NCI-H1436 treated with DMSO at 0.1 percent for 48 hours (cell line): ENCODE results near the gene CTAGE9.
"Not testable (repeated sequence)": the region's sequence is repeated elsewhere in the genome, so short reads cannot be mapped to it uniquely, and the experiment has no call there.

ENCODE experiments used
- DNase-seq: peaks from one replicate; lab custom pipeline; 2025; lab: John Stamatoyannopoulos, UW

CTAGE9 gene, protein sequence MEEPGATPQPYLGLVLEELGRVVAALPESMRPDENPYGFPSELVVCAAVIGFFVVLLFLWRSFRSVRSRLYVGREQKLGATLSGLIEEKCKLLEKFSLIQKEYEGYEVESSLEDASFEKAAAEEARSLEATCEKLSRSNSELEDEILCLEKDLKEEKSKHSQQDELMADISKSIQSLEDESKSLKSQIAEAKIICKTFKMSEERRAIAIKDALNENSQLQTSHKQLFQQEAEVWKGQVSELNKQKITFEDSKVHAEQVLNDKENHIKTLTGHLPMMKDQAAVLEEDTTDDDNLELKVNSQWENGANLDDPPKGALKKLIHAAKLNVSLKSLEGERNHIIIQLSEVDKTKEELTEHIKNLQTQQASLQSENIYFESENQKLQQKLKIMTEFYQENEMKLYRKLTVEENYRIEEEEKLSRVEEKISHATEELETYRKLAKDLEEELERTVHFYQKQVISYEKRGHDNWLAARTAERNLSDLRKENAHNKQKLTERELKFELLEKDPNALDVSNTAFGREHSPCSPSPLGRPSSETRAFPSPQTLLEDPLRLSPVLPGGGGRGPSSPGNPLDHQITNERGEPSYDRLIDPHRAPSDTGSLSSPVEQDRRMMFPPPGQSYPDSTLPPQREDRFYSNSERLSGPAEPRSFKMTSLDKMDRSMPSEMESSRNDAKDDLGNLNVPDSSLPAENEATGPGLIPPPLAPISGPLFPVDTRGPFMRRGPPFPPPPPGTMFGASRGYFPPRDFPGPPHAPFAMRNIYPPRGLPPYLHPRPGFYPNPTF

DNA sequence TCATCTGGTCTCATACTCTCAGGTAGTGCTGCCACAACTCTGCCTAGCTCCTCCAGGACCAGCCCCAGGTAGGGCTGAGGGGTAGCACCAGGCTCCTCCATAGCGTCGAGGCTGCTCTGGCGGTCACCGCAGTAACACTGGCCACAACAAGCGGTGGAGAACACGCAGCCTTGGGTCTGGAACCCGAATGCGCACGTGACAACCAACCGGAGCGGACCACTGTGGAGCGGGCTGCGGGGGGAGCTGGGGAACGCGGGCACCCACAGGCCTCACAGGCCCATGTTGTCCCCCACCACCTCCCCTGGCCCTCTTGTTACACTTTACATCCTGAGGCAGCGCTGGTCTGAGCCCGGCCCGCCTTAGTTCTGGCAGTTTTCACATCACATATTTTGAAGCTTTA, at the start of gene CTAGE9:
TSS of gene CTAGE9 (minus strand) at position 101 of the 400 bp plus-strand sequence. CDS start at position 101, 0 bp downstream.
- not testable (repeated sequence) for DNase-seq

- no peak for DNase-seq
Observed at GRCh38 chr6:131758920-131759319, 48.1 kb upstream of the CTAGE9 start.

DNA sequence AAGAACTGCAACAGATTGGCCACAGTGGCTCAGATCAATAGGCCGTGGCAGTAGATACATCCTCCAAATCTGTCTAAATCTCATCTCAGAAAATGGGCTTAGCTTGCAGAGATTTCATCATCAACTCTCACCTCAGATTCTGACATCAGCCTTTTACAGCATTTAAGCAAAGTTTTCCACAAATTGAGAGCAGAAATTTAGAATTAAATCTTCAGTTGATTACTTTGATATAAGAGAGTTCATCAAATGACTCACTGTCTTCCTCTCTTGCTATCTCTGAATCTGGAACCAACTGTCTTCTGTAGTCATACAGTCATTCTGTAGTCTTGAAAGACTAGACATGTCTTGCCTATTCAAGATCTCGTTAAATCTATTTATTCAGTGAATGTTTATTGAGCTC, 45.2 kb upstream of the CTAGE9 start:
- no peak for DNase-seq

GRCh38 chr6:131755597-131755996, 44.8 kb upstream of the CTAGE9 start:
- no peak for DNase-seq

- DNase-seq: no peak
Observed at GRCh38 chr6:131754715-131755567, 44.1 kb upstream of the CTAGE9 start.

- DNase-seq: no peak
Observed at GRCh38 chr6:131754088-131754487, 43.3 kb upstream of the CTAGE9 start.

DNA sequence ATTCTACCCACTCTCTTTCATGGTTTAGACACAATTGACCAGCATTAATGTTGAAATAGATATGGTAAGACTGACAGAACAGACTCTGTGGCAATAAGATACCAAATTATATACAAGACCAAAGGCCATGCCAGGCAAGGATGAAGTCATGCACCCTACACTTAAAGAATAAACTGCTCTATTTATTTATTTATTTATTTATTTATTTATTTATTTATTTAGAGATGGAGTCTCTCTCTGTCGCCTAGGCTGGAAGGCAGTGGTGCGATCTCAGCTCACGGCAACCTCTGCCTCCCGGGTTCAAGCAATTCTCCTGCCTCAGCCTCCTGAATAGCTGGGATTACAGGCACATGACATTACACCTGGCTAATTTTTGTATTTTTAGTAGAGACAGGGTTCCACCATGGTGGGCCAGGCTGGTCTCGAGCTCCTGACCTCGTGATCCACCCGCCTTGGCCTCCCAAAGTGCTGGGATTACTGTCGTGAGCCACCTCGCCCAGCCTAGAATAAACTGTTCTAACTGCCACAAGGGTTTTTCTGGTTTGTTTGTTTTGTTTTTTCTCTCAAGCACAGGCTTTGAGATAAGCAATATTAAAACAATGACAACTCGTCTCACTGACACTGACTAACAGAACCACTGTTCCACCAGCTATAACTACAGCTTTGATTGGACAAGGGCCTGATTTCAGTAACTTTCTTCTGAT, 40.3 kb upstream of the CTAGE9 start:
- DNase-seq: not testable (repeated sequence)

- no peak for DNase-seq
Observed at GRCh38 chr6:131749023-131749422, 38.2 kb upstream of the CTAGE9 start.

DNA sequence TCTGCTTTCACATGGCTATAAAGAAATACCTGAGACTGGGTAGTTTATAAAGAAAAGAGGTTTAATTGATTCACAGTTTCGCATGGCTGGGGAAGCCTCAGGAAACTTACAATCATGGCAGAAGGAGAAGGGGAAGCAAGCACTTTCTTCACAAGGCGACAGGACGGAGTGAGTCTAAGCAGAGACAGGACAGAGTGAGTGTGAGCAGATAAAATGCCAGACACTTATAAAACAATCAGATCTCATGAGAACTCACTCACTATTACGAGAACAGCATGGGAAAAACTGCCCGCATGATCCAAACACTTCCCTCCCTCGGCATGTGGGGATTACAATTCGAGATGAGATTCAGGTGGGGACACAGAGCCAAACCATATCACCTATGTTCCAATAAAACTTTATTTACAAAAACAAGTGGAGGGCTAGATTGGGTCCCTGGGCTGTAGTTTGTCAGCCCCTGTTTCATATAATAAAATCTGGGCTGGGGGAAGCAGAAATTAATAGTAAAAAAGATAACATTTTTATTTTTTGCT, 37.1 kb upstream of the CTAGE9 start:
- no peak for DNase-seq

DNA sequence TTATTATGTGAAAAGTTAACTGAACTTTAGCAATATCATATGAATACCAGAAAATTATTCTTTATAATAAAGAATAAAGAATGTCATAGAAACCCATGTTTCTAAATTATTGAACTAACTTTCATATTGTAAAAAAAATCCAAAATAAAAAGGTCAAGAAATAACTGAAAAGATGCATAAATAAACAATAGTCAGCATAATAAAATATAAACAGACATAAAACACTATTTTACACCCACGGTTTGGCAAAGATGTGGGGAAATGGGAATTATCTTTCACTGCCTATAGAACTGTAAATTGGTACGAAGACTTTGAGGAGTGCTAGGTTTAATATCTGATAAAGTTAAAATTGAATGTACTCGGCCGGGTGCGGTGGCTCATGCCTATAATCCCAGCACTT, 34.7 kb upstream of the CTAGE9 start:
- DNase-seq: no peak

- no peak for DNase-seq
Observed at GRCh38 chr6:131744432-131745287, 33.8 kb upstream of the CTAGE9 start.

- DNase-seq: no peak
Observed at GRCh38 chr6:131741688-131742393, 31.0 kb upstream of the CTAGE9 start.

- DNase-seq: no peak
Observed at GRCh38 chr6:131740161-131740560, 29.3 kb upstream of the CTAGE9 start.

- DNase-seq: no peak
Observed at GRCh38 chr6:131739136-131739535, 28.3 kb upstream of the CTAGE9 start.

DNA sequence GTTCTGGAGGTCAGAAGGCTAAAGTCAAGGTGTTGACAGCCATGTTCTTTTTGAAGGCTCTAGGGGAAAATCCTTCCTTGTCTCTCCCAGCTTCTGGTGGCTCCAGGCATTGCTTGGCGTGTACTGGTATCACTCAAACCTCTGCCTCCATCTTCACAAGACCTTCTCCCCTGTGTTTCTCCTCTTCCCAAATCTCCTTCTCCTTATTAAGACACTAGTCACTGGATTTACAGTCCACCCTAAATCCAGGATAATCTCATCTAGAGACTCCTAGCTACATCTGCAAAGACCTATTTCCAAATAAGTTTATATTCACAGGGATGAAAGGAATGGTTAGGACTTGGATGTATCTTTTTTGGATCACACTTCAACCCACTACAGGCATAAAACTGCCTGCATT, 26.0 kb upstream of the CTAGE9 start:
- DNase-seq: no peak

- DNase-seq: peak; percentile 6
Observed at GRCh38 chr6:131736003-131736596, 25.3 kb upstream of the CTAGE9 start.

DNA sequence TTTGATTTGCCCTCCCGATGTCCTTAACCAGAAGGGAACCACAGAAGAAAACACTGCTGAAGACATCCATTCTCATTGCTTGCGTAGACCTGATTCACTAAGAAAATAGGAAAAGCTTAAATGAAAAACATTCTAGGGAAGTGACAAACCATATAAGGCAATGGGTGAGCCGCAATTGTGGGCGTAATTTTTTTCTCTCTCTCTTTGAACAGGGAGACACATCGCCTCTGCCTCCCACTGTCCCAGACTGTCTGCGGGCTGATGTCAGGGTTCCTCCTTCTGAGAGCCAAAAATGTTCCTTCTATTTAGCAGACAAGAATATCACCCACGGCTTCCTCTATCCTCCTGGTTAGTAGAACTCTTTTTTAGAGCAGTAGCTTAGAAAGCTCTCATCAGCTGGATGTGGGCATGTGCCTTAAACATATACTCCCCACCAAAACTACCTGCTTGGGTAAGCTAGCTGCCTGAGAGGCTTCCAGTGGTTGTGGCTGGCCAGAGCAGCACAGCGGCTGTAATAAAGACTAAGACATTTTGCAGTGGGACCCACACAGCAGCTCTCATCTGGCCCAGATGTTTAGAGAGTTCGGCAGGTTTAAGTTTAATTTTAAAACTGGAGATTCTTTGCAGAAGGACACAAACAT, 22.7 kb upstream of the CTAGE9 start:
- no peak for DNase-seq

DNA sequence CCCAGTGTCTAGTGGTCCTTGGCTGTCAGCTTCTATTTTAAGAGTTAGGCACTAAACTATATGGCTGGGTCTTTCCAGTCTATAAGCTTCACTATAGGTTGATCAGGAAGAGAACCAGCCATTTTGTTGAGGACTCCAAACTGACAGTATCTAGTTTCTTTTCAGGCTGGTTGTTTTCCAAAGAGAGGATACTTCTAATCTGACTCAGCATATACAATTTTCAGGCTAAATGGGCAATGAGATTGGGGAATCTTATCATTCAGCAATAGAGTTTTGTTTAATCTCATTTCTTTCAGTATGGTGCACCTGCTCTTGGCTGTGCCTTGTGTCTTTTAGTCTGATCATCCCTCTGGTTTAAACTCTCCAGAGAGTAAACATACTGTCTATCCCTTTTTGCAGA, 20.4 kb upstream of the CTAGE9 start:
- no peak for DNase-seq

GRCh38 chr6:131730264-131730663, 19.4 kb upstream of the CTAGE9 start:
- no peak for DNase-seq
